Small intestine (tissue), 7 donors: ENCODE results near the gene PLSCR4. TPM values are rescaled to one million over a fixed set of nuclear protein-coding genes. Genes with fewer than 3 reads are reported as not detected.

Experiments used
- DNase-seq, 2 donors: peaks; one replicate each; pipeline versions ENCODE4 v3.0.0 to v3.0.0-alpha.2; 2013
- FAIRE-seq: peaks from 2 replicates; lab custom pipeline; 2012; peaks lifted over from hg19 to GRCh38; lab: Jason Lieb, UNC
- H3K27ac ChIP-seq, 3 donors: one replicate each; pipeline ENCODE4 v1.5.1; 2013; ENCODE audit warnings: low read length in 2 of 3, mild to moderate bottlenecking in 2 of 3, control low read depth in 1 of 3, inconsistent platforms in 1 of 3, low read depth in 1 of 3, moderate library complexity in 1 of 3
- H3K27me3 ChIP-seq, 3 donors: one replicate each; pipeline ENCODE4 v1.6.1; 2013; ENCODE audit warnings: low read length in 3 of 3, inconsistent platforms in 1 of 3; ENCODE audit not compliant: control insufficient read depth in 3 of 3, insufficient read depth in 3 of 3
- H3K36me3 ChIP-seq, 3 donors: one replicate each; pipeline ENCODE4 v1.6.1; 2013; ENCODE audit warnings: low read length in 3 of 3, inconsistent platforms in 1 of 3, low read depth in 1 of 3, mild to moderate bottlenecking in 1 of 3, moderate library complexity in 1 of 3; ENCODE audit not compliant: control insufficient read depth in 3 of 3, insufficient read depth in 2 of 3
- H3K4me1 ChIP-seq, 3 donors: one replicate each; pipeline ENCODE4 v1.6.1; 2013; ENCODE audit warnings: low read length in 2 of 3, inconsistent platforms in 1 of 3, low read depth in 1 of 3, mild to moderate bottlenecking in 1 of 3, moderate library complexity in 1 of 3; ENCODE audit not compliant: control insufficient read depth in 3 of 3, insufficient read depth in 2 of 3
- H3K4me3 ChIP-seq, 3 donors: one replicate each; pipeline ENCODE4 v1.5.1; 2013; ENCODE audit warnings: low read length in 3 of 3, control low read depth in 1 of 3, inconsistent platforms in 1 of 3, low read depth in 1 of 3, mild to moderate bottlenecking in 1 of 3, moderate library complexity in 1 of 3
- H3K9me3 ChIP-seq, 2 donors: one replicate each; pipeline ENCODE4 v1.6.1; 2013; ENCODE audit warnings: low read depth in 1 of 2, low read length in 1 of 2; ENCODE audit not compliant: control insufficient read depth in 2 of 2, insufficient read depth in 1 of 2
- WGBS, 3 donors: extraction: QIAGEN DNeasy Blood & Tissue Kit; methylation state at CpG; one replicate each; pipeline ENCODE4 v1.1.7; 2013; 5-methylcytosine and 5-hydroxymethylcytosine counted together
- polyA plus RNA-seq, 4 donors: library from polyadenylated mRNA; stranded (reverse) in 3 of 4; unstranded in 1 of 4; fragments of 200-250 nt in 3 of 4; fragments of 120-200 nt in 1 of 4; gene quantifications; one replicate each; pipeline versions ENCODE4 v1.2.1 to v1.2.3, GENCODE V29; 2013
- donor health status: healthy with polysubstance abuse.
- donor health status: control.
- donor health status: control.
- donor health status: Bipolar disorder and iron deficiency.
- donor health status: healthy.

The PLSCR4 gene
- polyA plus RNA-seq, 4 donors = 1.6 to 18.6 (median 9.1) TPM

DNA sequence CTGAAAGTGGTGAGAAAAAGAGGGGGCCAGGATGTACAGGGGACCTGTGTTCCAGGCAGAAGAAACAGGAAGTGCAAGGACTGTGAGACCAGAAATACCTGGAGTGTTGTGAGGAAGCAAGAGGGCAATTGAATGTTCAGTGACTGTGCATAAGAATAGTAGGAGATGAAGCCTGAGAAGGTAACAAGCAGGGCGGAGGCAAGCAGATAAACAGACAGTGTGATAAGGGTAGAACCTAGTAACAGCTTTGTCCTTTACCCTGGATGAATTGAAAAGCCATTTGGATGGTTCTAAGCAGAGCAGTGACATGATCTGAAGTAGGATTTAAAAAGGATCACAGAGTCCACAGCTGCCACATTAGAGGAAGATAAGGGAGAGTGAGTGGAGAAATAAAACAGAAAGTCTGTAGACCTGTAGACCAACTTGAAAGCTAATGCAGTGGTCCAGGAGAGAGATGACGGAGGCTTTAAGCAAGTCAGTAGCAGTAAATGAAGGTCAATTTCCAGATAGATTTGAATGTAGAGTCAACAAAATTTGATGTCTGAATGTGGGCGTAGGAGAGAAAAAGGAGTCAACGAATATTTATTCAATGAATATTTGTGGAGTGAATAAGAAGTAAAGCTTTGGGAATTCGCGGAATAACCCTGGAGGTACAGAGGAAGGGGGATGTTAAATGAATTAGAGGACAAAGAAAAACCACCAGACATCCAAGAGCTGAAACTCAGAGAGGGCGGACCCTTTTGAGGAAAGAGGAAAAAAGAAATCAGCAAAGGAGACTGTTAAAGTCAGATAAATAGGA, 85.7 kb downstream of the PLSCR4 start:
- Histone ChIP-seq H3K9me3 (no peaks in the 10 kb centered on the region), H3K36me3 (no peaks in the 10 kb centered on the region), H3K4me1 (peaks cover 0 to 31% (median 2%) of the 10 kb centered on the region in 3 donors), H3K27me3 (no peaks in the 10 kb centered on the region), H3K27ac (peak overlapping the region in 2 of 3 donors; percentile 32 to 78), H3K4me3 (no peak overlapping the region)
- WGBS, 3 donors = 63 to 74% (median 73%) methylated on average over 7 of the region's 7 CpGs
- DNase-seq (peak; percentile 73 to 76), FAIRE-seq (no peak)

DNA sequence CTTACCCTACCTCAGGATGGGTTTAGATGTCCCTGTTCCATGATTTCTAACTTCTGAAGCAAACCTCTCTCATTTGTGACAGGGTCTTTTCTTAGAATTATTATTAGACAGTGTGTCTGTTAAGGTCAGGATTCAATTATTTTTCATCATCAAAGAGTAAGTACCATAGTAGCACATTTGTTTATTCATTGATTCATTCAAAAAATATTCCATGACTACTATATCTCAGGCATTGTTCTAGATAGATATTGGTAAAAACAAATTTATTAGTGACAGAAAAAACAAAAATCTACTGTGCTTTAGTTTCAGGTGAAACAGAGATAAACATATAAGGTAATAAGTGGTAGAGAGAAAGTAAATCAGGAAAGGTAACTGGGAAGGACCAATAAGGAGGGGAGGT, 86.4 kb downstream of the PLSCR4 start:
- Histone ChIP-seq H3K4me1 (peaks cover 0 to 31% (median 2%) of the 10 kb centered on the region in 3 donors), H3K27me3 (no peaks in the 10 kb centered on the region), H3K27ac (peak overlapping the region in 2 of 3 donors; percentile 32 to 78), H3K9me3 (no peaks in the 10 kb centered on the region), H3K4me3 (no peak overlapping the region), H3K36me3 (no peaks in the 10 kb centered on the region)
- FAIRE-seq = no peak
- no peak for DNase-seq

DNA sequence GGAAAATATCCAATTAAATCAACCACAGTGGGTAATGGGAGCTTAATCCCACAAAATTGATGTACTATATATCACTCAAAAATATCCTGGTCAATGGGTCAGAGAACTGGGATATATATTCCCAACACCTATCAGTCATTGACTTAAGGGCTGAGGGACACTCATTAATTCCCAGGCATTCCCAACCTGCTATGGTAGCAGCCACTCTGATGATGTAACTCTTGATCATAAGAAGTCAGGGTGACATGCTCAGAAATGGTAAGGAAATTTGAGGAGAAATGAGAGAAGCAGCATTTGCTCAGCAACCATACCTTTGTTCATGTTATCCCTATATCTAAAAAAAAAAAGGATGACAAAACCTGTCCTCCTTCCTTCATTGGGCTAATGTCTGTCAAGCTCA, 86.8 kb downstream of the PLSCR4 start:
- FAIRE-seq (no peak), DNase-seq (no peak)
- Histone ChIP-seq H3K4me1 (peaks cover 0 to 31% (median 2%) of the 10 kb centered on the region in 3 donors), H3K4me3 (no peak overlapping the region), H3K9me3 (no peaks in the 10 kb centered on the region), H3K36me3 (no peaks in the 10 kb centered on the region), H3K27me3 (no peaks in the 10 kb centered on the region), H3K27ac (peak overlapping the region in 1 of 3 donors; percentile 78)

DNA sequence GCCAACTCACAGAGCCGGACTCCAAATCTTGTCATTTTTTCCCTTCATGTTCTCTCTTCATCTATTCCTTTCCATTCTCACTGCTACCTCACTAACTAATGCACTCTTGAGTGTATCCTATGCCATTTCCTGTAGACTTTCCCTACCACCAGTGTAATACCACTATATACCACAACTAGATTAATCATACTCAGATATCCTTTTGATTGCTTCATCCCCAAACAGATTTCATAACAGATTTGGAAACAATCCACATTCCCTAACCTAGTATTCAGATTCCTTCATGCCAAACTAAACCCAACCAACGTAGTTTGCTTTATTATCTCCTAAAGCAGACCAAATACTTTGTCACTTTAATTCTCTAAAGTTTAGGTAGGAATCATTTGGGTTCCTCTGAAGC, 87.3 kb downstream of the PLSCR4 start:
- no peaks in the 10 kb centered on the region for H3K36me3 ChIP-seq
- no peak for DNase-seq
- H3K27ac ChIP-seq = no peak overlapping the region
- H3K4me1 ChIP-seq = peaks cover 0 to 31% (median 2%) of the 10 kb centered on the region in 3 donors
- H3K9me3 ChIP-seq = no peaks in the 10 kb centered on the region
- no peak overlapping the region for H3K4me3 ChIP-seq
- FAIRE-seq = no peak
- WGBS, 3 donors = 70 to 75% (median 70%) methylated on average over 2 of the region's 2 CpGs
- H3K27me3 ChIP-seq = no peaks in the 10 kb centered on the region

DNA sequence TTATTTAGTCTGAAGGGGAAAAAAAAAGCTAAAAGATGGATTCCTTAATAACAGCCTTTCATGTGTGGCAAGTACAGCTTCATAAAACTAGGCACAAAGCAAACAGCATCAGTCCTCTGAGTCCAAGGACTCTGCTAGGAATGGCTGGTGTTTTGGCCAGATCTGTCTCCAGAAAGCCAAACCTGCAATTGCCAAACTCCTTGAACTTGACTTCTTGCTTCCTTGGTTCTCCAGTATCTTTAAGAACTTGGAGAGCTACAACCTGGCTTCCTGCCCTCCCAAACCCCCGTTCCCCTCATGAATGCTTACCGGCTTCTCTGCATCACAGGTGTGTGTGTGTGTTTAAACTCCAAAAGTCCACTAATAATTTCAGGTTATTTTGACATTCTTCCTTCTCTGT, 88.3 kb downstream of the PLSCR4 start:
- peaks cover 0 to 38% (median 2%) of the 10 kb centered on the region in 3 donors for H3K4me1 ChIP-seq
- peak in 1 of 2 donors; percentile 30 for DNase-seq

DNA sequence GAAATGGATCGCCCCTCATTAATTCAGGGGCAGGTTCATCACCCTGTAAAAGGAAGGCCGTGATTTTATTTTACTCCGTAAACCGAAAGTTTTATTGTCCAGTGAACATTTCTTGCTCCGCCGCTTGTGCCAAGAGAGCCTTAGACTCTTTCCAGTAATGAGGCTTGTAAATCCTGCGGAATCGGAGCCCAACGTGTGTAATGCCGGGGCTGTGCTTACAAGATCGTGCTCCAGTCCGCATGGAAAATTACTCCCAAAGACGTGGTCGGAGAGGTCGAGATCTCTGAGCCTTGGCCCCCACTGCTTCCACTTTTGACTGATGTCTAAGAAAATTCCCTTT, 89.3 kb downstream of the PLSCR4 start:
- WGBS, 3 donors = 4 to 9% (median 9%) methylated on average over 15 of the region's 15 CpGs
- H3K4me1 ChIP-seq = peaks cover 0 to 43% (median 0%) of the 10 kb centered on the region in 3 donors
- no peaks in the 10 kb centered on the region for H3K36me3 ChIP-seq
- no peaks in the 10 kb centered on the region for H3K9me3 ChIP-seq
- no peaks in the 10 kb centered on the region for H3K27me3 ChIP-seq
- peak overlapping the region; percentile 94 to 97 (median 96) for H3K27ac ChIP-seq
- DNase-seq (no peak), FAIRE-seq (no peak)
- H3K4me3 ChIP-seq = peak overlapping the region; percentile 76 to 88 (median 86)

More for the DNA sequence above, 88.3 kb downstream of the PLSCR4 start:
- Histone ChIP-seq H3K36me3 (no peaks in the 10 kb centered on the region), H3K27ac (no peak overlapping the region), H3K4me3 (no peak overlapping the region), H3K27me3 (no peaks in the 10 kb centered on the region), H3K9me3 (no peaks in the 10 kb centered on the region)
- 41 to 69% (median 47%) methylated on average over 2 of the region's 2 CpGs for WGBS, 3 donors
- FAIRE-seq = no peak

DNA sequence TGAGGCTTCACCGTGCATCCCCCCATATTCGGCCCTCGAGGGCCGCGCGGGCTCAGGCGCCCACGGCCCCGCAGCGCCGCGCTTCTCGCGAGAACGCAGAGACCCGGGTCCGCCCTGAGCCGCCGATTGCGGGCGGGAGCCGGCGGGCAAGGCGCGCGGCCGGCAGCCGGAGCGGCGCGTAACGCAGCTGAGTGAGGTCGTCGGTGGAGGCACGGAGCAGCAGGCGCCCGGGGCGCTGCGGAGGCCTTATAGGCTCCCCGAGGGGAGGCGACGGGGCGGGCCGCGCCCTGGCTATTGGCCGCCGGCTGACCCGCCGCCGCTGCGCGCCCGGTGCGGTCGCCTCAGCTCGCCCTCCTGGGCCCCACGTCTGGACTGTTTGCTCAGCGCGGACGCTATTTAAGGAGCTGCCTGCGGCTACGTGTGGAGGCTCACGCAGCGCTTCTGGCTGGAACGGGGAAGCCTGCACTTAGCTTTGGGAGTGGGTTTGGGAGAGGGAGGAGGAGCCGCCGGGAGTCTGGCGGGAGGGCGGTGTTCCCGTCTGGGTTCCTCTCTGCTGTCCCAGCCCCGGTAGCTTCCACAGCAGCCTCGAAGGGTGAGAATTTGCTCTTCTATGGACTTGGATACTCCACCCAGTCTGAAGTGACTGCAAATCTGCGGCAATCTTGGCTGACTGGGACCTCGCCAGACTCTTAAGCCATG, 89.8 kb downstream of the PLSCR4 start, which contains the start of gene PLOD2:
TSS of gene PLOD2 (minus strand) at position 221 of the 699 bp plus-strand sequence. CDS start at position 26, 195 bp downstream.
- Histone ChIP-seq H3K4me3 (peak within 1 kb of the TSS; percentile 76 to 88 (median 86)), H3K36me3 (no peaks in the 10 kb centered on the region), H3K27ac (peak within 1 kb of the TSS; percentile 94 to 97 (median 96)), H3K27me3 (no peaks in the 10 kb centered on the region), H3K4me1 (peaks cover 0 to 45% (median under 1%) of the 10 kb centered on the region in 3 donors), H3K9me3 (no peaks in the 10 kb centered on the region)
- peak; percentile 81 to 93 for DNase-seq
- WGBS, 3 donors = 1 to 2% (median 1%) methylated on average over 52 to 74 of the region's 74 CpGs
- no peak for FAIRE-seq

DNA sequence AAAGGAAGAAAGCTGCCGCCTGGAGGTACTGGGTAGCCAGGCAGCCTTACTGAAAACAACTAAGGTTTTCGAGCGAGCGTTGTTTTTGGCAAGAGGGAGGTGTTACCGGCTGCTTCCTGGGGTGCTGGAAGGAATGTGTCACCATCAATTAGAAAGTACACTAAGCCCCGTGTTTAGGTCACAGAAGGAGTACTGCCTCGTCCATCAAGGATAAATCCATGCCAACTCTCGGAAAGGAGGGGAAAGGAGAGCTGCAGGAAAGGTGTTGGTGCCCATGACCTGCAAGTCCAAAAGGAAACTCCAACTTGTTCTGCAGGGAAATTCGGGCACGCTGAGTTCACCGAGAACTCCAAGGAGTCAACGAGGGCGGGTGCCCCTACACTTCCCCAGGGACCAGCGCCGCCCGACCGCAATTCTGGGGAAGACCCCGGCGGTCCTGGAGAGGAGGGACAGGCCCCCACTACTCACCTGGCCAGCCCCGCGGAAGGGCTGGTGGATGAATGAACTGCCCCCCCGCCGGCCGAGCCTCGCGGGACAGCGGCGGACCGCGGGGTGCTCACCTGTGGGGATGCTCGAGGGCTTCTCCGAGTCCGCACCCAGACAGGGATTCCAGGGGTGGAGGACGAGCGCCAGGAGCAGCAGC, 90.5 kb downstream of the PLSCR4 start:
- 0 to 2% (median 1%) methylated on average over 31 to 35 of the region's 35 CpGs for WGBS, 3 donors

More for the DNA sequence above, 90.5 kb downstream of the PLSCR4 start:
- peak; percentile 74 to 77 for DNase-seq
- Histone ChIP-seq H3K36me3 (no peaks in the 10 kb centered on the region), H3K4me1 (peaks cover 0 to 48% (median 3%) of the 10 kb centered on the region in 3 donors), H3K4me3 (peak overlapping the region; percentile 76 to 88 (median 86)), H3K27me3 (no peaks in the 10 kb centered on the region), H3K27ac (peak overlapping the region; percentile 94 to 97 (median 96)), H3K9me3 (no peaks in the 10 kb centered on the region)
- no peak for FAIRE-seq
